PC-3 (cell line): Measurements from ENCODE around the gene MS4A8.

Source experiments
- EZH2 ChIP-seq: fragments of 300-600 bp; sonication (generic); IDR thresholded peaks from one replicate; pipeline ENCODE4 v1.6.1; 2017; ENCODE audit warnings: antibody characterized with exemption, mild to moderate bottlenecking, low read length; ENCODE audit not compliant: unreplicated experiment
- EZH2phosphoT487 ChIP-seq: fragments of 300-600 bp; sonication (generic); IDR thresholded peaks from 2 replicates; pipeline ENCODE4 v1.6.1; 2018; ENCODE audit warnings: mild to moderate bottlenecking, antibody characterized with exemption, low read length, borderline replicate concordance
- TF ChIP-seq, protein P1 (sequence below): fragments of 300-600 bp; sonication (generic); conservative IDR thresholded peaks from 2 replicates; pipeline ENCODE4 v1.5.1; 2017; ENCODE audit warnings: antibody characterized with exemption, low read depth, mild to moderate bottlenecking, low read length

- TF ChIP-seq, protein P1, sequence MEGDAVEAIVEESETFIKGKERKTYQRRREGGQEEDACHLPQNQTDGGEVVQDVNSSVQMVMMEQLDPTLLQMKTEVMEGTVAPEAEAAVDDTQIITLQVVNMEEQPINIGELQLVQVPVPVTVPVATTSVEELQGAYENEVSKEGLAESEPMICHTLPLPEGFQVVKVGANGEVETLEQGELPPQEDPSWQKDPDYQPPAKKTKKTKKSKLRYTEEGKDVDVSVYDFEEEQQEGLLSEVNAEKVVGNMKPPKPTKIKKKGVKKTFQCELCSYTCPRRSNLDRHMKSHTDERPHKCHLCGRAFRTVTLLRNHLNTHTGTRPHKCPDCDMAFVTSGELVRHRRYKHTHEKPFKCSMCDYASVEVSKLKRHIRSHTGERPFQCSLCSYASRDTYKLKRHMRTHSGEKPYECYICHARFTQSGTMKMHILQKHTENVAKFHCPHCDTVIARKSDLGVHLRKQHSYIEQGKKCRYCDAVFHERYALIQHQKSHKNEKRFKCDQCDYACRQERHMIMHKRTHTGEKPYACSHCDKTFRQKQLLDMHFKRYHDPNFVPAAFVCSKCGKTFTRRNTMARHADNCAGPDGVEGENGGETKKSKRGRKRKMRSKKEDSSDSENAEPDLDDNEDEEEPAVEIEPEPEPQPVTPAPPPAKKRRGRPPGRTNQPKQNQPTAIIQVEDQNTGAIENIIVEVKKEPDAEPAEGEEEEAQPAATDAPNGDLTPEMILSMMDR, result no peak
- TF ChIP-seq EZH2 (no peak), EZH2phosphoT487 (no peak)
These were observed 41.2 kb downstream of the MS4A8 start for GRCh38 chr11:60740573-60740972.
